Upper lobe of left lung (tissue), 4 donors: ENCODE measurements around the gene BAG2.

Experiments
- POLR2A ChIP-seq, 4 donors: fragments of 450-650 bp; IDR thresholded peaks; one replicate each; pipeline ENCODE4 v1.5.1; 2016 to 2017; ENCODE audit warnings: antibody characterized with exemption in 4 of 4, mild to moderate bottlenecking in 2 of 4
- TF ChIP-seq, protein P1 (sequence below), 6 experiments: fragments of 450-650 bp in 4 of 6; fragments of 200-600 bp in 2 of 6; sonication (generic) in 2 of 6; IDR thresholded peaks; one replicate each; pipeline ENCODE4 v1.5.1; 2016 to 2019; ENCODE audit warnings: antibody characterized with exemption in 6 of 6

DNA sequence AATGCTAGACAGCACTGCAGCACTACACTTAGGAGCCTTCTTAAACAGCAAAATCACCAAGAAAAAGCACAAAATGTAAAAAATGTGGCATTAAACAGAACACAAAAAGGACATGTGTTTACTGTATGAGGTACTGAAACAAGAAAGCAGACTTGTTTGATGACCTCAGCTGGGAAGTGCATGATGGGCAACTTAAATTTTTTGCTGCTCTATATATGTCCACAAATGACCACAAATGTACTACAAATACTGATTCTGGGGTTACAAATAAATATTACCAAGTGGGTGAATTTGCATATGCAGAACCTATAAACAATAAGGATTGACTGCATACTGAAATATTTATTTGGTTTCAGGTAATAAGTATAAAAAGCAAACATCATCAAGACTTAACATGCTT lies 36.9 kb downstream of the BAG2 start:
- TF ChIP-seq, protein P1, sequence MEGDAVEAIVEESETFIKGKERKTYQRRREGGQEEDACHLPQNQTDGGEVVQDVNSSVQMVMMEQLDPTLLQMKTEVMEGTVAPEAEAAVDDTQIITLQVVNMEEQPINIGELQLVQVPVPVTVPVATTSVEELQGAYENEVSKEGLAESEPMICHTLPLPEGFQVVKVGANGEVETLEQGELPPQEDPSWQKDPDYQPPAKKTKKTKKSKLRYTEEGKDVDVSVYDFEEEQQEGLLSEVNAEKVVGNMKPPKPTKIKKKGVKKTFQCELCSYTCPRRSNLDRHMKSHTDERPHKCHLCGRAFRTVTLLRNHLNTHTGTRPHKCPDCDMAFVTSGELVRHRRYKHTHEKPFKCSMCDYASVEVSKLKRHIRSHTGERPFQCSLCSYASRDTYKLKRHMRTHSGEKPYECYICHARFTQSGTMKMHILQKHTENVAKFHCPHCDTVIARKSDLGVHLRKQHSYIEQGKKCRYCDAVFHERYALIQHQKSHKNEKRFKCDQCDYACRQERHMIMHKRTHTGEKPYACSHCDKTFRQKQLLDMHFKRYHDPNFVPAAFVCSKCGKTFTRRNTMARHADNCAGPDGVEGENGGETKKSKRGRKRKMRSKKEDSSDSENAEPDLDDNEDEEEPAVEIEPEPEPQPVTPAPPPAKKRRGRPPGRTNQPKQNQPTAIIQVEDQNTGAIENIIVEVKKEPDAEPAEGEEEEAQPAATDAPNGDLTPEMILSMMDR (IDR thresholded peaks at IDR 0.05) = no peak
- no peak for TF ChIP-seq POLR2A (IDR thresholded peaks at IDR 0.05)
